Measurements from ENCODE around the gene STK39.

STK39 gene

GRCh38 chr2:168185583-168186274 is 61.7 kb downstream of the STK39 start:
- no peak for DNase-seq (ENCODE audit: low read depth)
- H3K4me3 ChIP-seq (ENCODE audit: low read length), result no peak overlapping the region
- TF ChIP-seq CTCF (IDR thresholded peaks at IDR 0.05; ENCODE audit: insufficient read depth, low read depth, low read length, missing control alignments), result no peak

GRCh38 chr2:168184681-168185513 is 62.5 kb downstream of the STK39 start:
- H3K4me3 ChIP-seq (ENCODE audit: low read length), result no peak overlapping the region
- no peak for TF ChIP-seq CTCF (IDR thresholded peaks at IDR 0.05; ENCODE audit: insufficient read depth, low read depth, low read length, missing control alignments)
- DNase-seq (ENCODE audit: low read depth), result peak; percentile 64

GRCh38 chr2:168183308-168183997 is 63.9 kb downstream of the STK39 start:
- no peak for DNase-seq (ENCODE audit: low read depth)
- no peak overlapping the region for H3K4me3 ChIP-seq (ENCODE audit: low read length)
- no peak for TF ChIP-seq CTCF (IDR thresholded peaks at IDR 0.05; ENCODE audit: insufficient read depth, low read depth, low read length, missing control alignments)

- H3K4me3 ChIP-seq (ENCODE audit: low read length), result no peak overlapping the region
- peak; percentile 59 for DNase-seq (ENCODE audit: low read depth)
- TF ChIP-seq CTCF (IDR thresholded peaks at IDR 0.05; ENCODE audit: insufficient read depth, low read depth, low read length, missing control alignments), result no peak
These were observed 64.7 kb downstream of the STK39 start for GRCh38 chr2:168182550-168183249.

- H3K4me3 ChIP-seq (ENCODE audit: low read length), result no peak overlapping the region
- peak; percentile 36 for DNase-seq (ENCODE audit: low read depth)
- no peak for TF ChIP-seq CTCF (IDR thresholded peaks at IDR 0.05; ENCODE audit: insufficient read depth, low read depth, low read length, missing control alignments)
These were observed 65.6 kb downstream of the STK39 start for GRCh38 chr2:168181825-168182224.

GRCh38 chr2:168180914-168181313 is 66.5 kb downstream of the STK39 start:
- H3K4me3 ChIP-seq (ENCODE audit: low read length), result no peak overlapping the region
- TF ChIP-seq CTCF (IDR thresholded peaks at IDR 0.05; ENCODE audit: insufficient read depth, low read depth, low read length, missing control alignments), result no peak
- DNase-seq (ENCODE audit: low read depth), result no peak

Data from epithelial cell of esophagus (primary cell).